LNCaP clone FGC (cell line): ENCODE results near the gene MRTFA.

Source experiments
- DNase-seq: peaks from one replicate; pipeline ENCODE4 v3.0.0-alpha.2; 2011; ENCODE audit warnings: low read depth
- H3K4me3 ChIP-seq: 2 replicates; pipeline ENCODE4 v1.5.1; 2011; ENCODE audit warnings: mild to moderate bottlenecking, low read depth, low read length, control low read depth
- CTCF ChIP-seq: IDR thresholded peaks from 2 replicates; pipeline ENCODE4 v1.5.1; 2012; ENCODE audit warnings: mild to moderate bottlenecking; ENCODE audit not compliant: control insufficient read depth, insufficient read depth; ENCODE audit errors: extremely low read depth

MRTFA gene

GRCh38 chr22:40407021-40407761, 229.3 kb downstream of the MRTFA start:
- no peak for DNase-seq
- TF ChIP-seq CTCF = no peak
- H3K4me3 ChIP-seq = no peak overlapping the region

DNA sequence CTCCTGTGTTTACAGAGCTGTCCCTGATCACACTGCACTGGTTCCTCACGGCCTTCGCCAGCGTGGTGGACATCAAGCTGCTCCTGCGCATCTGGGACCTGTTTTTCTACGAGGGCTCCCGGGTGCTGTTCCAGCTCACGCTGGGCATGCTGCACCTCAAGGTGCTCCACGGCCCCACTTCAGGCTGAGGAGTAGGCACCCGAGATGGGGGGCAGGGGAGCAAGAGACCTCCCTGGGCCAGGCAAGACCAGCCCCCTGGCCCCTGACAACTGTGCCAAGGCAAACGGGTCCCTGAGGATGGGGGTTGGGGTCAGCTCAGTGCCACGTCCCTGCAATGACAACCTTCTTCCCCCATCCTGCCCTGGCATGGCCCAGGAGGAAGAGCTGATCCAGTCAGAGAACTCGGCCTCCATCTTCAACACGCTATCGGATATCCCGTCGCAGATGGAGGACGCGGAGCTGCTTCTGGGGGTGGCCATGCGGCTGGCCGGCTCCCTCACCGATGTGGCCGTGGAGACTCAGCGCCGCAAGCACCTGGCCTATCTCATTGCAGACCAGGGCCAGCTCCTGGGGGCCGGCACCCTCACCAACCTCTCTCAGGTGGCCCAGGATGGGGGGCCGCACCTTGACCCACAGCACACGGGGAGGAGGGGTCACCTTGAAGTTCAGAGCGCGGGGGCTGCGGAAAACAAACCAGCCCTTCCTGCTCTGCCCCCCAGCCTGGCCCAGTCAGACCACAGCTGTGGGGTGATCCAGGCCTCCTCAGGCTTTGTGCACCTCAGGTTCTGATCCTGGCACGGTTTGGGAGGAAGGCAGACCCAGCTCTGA, 230.2 kb downstream of the MRTFA start:
- no peak for DNase-seq
- TF ChIP-seq CTCF = no peak
- H3K4me3 ChIP-seq = no peak overlapping the region

DNA sequence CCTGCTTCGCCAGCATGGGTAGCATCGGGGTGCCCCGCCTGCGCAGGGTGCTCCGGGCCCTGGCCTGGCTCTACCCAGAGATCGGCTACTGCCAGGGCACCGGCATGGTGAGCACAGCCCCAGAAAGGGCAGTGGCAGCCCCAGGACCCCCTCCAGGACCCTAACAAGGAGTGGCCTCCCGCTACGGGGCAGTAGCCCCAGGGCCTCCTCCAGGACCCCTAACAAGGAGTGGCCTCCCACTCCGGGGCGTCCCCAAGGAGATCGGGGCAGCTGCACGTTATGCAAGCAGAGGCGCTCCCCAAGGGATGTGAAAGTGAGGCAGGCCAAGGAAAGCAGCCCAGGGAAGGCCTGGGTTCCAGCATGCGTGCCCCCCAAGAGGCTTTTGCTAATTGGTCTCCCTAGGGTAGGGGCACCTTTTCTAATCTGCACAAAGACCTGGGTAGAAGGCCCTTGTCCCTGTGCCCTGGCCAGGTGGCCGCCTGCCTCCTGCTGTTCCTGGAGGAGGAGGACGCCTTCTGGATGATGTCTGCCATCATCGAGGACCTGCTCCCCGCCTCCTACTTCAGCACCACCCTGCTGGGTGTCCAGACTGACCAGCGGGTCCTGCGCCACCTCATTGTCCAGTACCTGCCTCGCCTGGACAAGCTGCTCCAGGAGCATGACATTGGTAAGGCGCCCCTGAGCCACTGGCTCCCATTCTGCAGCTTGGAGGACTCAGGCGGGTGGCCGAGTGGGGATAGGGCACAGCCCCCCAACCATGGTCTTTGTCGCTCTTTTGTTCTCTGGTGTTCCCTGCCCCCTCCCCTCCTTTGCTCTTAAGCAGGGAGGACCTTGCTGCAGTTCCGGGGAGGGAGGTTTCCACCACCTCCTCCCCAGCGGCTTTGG, 231.1 kb downstream of the MRTFA start:
- H3K4me3 ChIP-seq = no peak overlapping the region
- DNase-seq = no peak
- no peak for TF ChIP-seq CTCF

GRCh38 chr22:40404251-40405177, 232.0 kb downstream of the MRTFA start:
- H3K4me3 ChIP-seq = no peak overlapping the region
- no peak for DNase-seq
- TF ChIP-seq CTCF = no peak

DNA sequence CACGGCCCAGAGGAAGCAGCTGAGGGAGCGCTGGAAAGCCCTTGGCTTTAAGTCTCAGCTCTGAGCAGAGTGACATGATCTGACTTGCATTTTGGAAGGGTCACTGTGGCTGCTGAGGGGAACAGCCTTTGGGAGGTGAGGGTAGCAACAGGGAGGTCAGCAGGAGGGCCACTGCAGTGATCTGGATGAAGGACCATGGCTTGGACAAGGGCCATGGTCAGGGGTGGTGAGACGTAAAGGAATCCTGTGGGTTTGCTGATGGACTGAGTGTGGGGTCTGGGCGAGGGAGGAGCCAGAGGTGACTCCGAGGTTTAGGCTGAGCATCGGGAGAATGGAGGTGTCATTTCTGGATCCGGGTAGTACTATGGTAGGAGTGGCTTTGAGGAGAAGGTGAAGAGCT, 232.9 kb downstream of the MRTFA start:
- no peak for DNase-seq
- no peak overlapping the region for H3K4me3 ChIP-seq
- TF ChIP-seq CTCF = no peak

DNA sequence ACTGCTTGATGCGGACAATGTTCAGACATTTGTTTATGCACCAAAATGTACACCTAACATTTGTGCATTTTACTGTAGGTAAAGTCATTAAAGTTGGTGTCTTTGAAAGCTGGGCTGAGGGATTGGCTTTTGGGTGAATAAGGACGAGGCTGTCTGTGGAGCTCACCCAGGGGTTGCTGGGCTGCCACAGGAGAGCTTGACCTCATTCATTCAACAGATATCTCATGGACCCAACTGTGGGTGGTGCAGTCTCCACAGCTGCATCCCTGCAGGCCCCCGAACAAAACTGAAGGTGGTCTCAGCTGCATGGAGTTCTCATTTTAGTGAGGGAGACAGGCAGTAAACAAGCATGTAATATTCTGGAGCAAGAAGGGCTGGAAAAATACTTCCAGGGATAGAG, 233.4 kb downstream of the MRTFA start:
- no peak for TF ChIP-seq CTCF
- no peak for DNase-seq
- no peak overlapping the region for H3K4me3 ChIP-seq
